Endothelial cell of umbilical vein (primary cell): ENCODE data around the gene SNAP23.

ENCODE experiments used
- EZH2 ChIP-seq: IDR thresholded peaks from 2 replicates; pipeline ENCODE4 v1.6.1; 2012; ENCODE audit warnings: borderline replicate concordance, low read depth, mild to moderate bottlenecking, moderate library complexity, low read length, inconsistent platforms; ENCODE audit not compliant: severe bottlenecking
- MAX ChIP-seq: IDR thresholded peaks from 2 replicates; pipeline ENCODE4 v1.6.1; 2011; ENCODE audit not compliant: insufficient read depth, insufficient read length
- MYC ChIP-seq: IDR thresholded peaks from one replicate; pipeline ENCODE4 v1.6.1; 2011; ENCODE audit warnings: mild to moderate bottlenecking, low read depth, low read length
- POLR2A ChIP-seq: IDR thresholded peaks from 2 replicates; pipeline ENCODE4 v1.6.1; 2012; ENCODE audit warnings: low read depth, mild to moderate bottlenecking, control low read depth, low read length
- POLR2AphosphoS5 ChIP-seq: IDR thresholded peaks from 2 replicates; pipeline ENCODE4 v1.6.1; 2012; ENCODE audit warnings: low read depth, mild to moderate bottlenecking, control low read depth, low read length, moderate library complexity; ENCODE audit not compliant: insufficient read depth
- TF ChIP-seq, protein P1 (sequence below), 2 donors: IDR thresholded peaks; 1 replicate in 1 of 2; 2 replicates in 1 of 2; pipeline ENCODE4 v1.5.1; 2011; ENCODE audit warnings: low read length in 2 of 2, mild to moderate bottlenecking in 2 of 2, moderate library complexity in 2 of 2, control low read depth in 1 of 2, inconsistent platforms in 1 of 2, low read depth in 1 of 2; ENCODE audit not compliant: insufficient read depth in 1 of 2; ENCODE audit errors: extremely low read depth in 1 of 2

DNA sequence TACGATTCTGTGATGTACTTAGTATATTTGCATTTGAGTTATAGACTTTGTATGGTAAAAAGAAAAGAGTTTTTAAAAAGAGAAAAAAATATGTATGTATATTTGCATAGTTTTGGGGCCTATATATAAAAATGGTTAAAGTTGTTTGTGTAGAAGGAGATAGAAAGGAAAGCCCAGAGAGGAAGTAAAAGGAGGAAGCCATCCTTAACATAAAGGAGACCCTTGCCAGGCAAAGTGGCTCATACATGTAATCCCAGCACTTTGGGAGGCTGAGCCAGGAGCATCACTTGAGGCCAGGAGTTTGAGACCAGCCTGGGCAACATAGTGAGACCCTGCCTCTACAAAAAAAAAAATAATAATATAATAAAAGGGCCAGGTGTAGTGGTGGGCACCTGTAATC is 8.4 kb downstream of the SNAP23 start:
- TF ChIP-seq EZH2 (no peak), POLR2AphosphoS5 (no peak), MYC (no peak), MAX (no peak), POLR2A (no peak)
- TF ChIP-seq, protein P1, sequence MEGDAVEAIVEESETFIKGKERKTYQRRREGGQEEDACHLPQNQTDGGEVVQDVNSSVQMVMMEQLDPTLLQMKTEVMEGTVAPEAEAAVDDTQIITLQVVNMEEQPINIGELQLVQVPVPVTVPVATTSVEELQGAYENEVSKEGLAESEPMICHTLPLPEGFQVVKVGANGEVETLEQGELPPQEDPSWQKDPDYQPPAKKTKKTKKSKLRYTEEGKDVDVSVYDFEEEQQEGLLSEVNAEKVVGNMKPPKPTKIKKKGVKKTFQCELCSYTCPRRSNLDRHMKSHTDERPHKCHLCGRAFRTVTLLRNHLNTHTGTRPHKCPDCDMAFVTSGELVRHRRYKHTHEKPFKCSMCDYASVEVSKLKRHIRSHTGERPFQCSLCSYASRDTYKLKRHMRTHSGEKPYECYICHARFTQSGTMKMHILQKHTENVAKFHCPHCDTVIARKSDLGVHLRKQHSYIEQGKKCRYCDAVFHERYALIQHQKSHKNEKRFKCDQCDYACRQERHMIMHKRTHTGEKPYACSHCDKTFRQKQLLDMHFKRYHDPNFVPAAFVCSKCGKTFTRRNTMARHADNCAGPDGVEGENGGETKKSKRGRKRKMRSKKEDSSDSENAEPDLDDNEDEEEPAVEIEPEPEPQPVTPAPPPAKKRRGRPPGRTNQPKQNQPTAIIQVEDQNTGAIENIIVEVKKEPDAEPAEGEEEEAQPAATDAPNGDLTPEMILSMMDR (IDR thresholded peaks at IDR 0.05; ENCODE audit: extremely low read depth in 1 of 2, insufficient read depth in 1 of 2, low read depth in 1 of 2, low read length in 2 of 2) = no peak
